ENCODE results near the gene NUP54.

NUP54 gene

GRCh38 chr4:76116821-76117220 lies 31.4 kb downstream of the NUP54 start:
- DNase-seq (ENCODE audit: low read depth) = no peak
- no peak for TF ChIP-seq CTCF (conservative IDR thresholded peaks at IDR 0.05; ENCODE audit: low read length)
- no peak overlapping the region for H3K4me3 ChIP-seq (ENCODE audit: low read length)

- no peak overlapping the region for H3K4me3 ChIP-seq (ENCODE audit: low read length)
- DNase-seq (ENCODE audit: low read depth) = no peak
- TF ChIP-seq CTCF (conservative IDR thresholded peaks at IDR 0.05; ENCODE audit: low read length) = no peak
Measured at GRCh38 chr4:76108467-76109181, 39.6 kb downstream of the NUP54 start.

GRCh38 chr4:76106442-76106841 lies 41.8 kb downstream of the NUP54 start:
- H3K4me3 ChIP-seq (ENCODE audit: low read length) = no peak overlapping the region
- DNase-seq (ENCODE audit: low read depth) = no peak
- no peak for TF ChIP-seq CTCF (conservative IDR thresholded peaks at IDR 0.05; ENCODE audit: low read length)

GRCh38 chr4:76105652-76106051 lies 42.5 kb downstream of the NUP54 start:
- no peak for TF ChIP-seq CTCF (conservative IDR thresholded peaks at IDR 0.05; ENCODE audit: low read length)
- H3K4me3 ChIP-seq (ENCODE audit: low read length) = no peak overlapping the region
- no peak for DNase-seq (ENCODE audit: low read depth)

- no peak for TF ChIP-seq CTCF (conservative IDR thresholded peaks at IDR 0.05; ENCODE audit: low read length)
- H3K4me3 ChIP-seq (ENCODE audit: low read length) = no peak overlapping the region
Measured at GRCh38 chr4:76096076-76096475, 52.1 kb downstream of the NUP54 start.

GRCh38 chr4:76095568-76095967 lies 52.6 kb downstream of the NUP54 start:
- DNase-seq (ENCODE audit: low read depth) = no peak
- no peak overlapping the region for H3K4me3 ChIP-seq (ENCODE audit: low read length)
- no peak for TF ChIP-seq CTCF (conservative IDR thresholded peaks at IDR 0.05; ENCODE audit: low read length)

More at GRCh38 chr4:76096076-76096475, 52.1 kb downstream of the NUP54 start:
- DNase-seq (ENCODE audit: low read depth) = no peak

DNA sequence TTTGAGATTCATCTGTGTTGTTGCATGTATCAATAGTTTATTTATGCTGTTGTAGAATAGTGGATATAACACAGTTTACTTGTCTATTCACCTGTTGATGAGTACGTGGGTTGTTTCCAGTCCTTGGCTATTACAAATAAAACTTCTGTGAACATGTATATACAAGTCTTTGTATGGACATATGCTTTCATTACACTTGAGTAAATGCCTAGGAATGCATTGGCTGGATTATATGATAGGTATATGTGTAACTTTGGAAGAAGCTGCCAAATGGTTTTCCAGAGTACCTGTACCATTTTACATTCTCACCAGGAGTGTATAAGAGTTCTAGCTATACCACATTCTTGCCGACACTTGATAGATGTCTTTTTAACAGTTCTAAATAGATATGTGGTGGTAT lies 57.1 kb downstream of the NUP54 start:
- no peak overlapping the region for H3K4me3 ChIP-seq (ENCODE audit: low read length)
- no peak for DNase-seq (ENCODE audit: low read depth)
- no peak for TF ChIP-seq CTCF (conservative IDR thresholded peaks at IDR 0.05; ENCODE audit: low read length)

Data from AG10803 (cell line).